HG03045 (cell line): Measurements from ENCODE around the gene TEKTIP1.

Source experiments
- ATAC-seq: cut with Tn5 transposase; IDR thresholded peaks from one replicate; pipeline ENCODE4 v1.9.1; 2021; ENCODE audit warnings: mild to moderate bottlenecking, moderate library complexity; ENCODE audit not compliant: unreplicated experiment

Gene TEKTIP1

DNA sequence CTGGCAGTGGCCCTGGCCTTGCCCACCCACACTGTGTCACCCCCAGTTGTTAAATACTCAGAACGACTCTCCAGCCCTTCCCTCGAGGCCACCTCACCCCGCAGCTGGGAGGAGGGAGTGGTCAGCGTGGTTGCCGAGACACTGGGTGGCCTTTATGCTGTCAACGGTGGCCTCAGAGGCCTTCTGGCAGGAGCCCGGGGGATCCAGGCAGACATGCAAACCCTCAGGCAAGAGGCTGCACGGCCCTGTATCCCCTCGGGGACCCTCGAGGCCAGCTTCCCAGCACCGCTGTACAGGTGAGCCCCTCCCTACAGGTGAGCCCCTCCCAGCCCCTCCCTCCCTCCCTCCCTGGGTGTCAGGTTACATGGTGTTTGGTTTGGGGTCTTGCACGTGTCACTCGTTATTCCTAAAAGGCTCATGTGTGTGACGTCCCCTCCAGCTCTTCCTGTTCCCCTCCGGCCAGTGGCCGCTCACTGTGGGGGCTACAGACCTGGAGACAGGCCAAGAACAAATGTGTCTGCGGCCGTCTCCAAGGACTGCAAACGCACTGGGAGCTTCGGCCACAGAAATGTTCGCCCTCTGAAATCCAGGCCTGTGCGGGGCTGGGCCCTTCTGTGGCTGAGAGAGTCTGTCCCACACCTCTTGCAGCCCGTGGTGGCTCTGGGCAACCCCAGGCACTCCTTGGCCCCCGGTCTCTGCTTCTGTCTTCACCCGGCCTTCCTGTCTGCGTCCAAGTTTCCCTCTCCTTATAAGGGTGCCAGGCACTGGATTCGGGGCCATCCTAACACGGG, at the start of gene TEKTIP1:
TEKTIP1 (plus strand) TSS at position 210 of the 791 bp plus-strand sequence; CDS start at position 214, 4 bp downstream.
- no peak for ATAC-seq

DNA sequence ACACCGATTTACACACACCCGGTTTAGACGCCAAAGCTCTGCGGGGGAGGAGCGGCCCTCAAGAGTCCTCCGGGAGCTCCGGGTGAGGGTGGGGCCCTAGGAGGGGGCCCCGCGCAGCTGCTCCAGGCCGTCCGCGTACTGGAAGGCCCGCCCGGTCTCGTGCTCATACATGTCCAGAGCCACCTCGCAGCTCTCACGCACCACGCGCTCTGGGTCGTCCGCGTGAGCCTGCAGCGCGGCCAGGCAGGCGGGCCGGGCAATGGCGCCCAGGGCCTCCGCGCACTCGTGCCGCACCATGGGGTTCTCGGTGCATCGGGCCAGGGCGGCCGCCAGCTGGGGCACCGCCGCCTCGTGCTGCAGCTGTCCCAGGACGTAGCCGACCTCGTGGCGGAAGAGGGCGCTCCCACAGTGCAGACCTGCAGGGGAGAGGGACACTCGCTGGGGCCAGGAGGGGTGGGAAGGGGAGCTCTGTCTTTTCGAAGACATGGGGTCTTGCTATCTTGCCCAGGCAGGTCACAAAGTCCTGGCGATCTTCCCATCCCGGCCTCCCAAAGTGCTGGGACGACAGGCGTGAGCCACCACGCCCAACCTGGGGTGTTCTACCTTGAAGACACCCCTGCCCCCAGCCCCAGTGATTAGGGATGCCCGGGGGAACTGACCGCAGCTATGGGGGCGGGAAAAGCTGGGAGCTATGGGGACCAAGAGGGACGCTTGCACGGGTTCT, 47.4 kb upstream of the TEKTIP1 start:
- ATAC-seq: no peak

DNA sequence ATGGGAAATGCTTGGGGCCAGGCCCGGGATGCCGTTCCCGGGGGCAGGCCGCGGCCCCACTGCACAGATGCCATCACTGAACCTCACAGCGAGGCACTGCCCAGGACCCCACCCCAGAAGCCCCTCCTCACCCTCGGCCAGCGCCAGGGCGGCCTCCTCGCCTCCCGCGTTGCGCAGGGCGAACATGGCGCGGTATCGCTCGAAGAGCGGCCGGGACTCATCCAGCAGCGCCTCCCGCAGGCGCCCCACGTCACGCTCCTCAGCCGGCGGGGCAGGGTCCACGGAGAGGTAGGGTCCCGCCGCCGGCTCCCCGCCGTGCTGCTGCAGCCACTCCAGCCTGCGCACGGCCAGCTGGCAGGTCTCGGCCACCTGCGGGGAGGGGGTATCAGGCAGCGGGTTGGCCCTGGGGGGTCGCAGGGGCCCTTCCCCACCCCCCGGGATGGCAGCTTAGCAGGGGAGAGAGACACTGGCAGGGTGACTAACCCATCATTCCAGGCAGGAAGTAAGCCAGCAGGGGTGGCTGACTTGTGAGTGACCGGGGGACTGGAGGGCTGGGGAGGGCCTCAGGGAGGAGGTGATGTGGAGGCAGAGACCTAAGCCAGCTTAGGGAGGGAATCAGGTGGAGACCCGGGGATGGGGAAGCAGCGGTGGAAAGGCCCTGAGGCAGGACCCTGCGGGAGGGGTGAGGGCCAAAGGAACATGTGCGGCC, 46.7 kb upstream of the TEKTIP1 start:
- ATAC-seq: no peak

DNA sequence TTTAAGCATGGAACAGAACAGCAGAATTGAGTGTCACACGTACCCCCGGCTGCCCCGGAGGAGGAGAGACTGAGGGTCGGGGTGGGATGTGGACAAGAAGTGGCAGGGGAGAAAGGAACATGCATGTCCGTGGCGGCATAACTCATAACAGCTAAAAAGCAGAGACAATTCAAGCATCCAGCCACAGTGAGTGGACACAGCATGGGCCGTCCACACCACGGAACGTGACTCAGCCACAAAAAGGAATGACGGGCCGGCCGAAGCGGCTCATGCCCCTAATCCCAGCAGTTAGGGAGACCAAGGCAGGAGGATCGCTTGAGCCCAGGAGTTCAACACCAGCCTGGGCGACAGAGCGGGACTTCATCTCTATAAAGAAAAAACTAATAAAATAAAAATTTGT, 46.1 kb upstream of the TEKTIP1 start:
- no peak for ATAC-seq

DNA sequence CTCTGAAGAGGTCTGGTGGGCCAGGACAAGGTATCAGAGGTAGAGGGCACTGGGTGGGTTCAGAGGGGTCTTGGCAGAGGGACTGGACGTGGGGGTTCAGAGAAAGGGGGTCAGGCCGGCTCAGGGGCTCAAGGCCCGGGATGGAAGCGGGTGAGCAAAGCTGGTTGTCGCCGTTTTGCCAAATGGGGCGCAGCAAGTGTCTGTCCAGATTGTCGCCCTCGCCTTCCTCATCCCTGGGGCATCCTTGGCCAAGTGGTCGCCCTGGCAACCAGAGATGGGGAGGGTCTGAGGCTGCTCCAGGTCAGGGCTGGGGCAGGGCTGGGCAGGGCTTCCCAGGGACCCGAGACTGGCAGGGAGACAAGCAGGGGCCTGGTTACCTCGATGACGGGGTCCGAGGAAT, 45.3 kb upstream of the TEKTIP1 start:
- ATAC-seq: no peak

DNA sequence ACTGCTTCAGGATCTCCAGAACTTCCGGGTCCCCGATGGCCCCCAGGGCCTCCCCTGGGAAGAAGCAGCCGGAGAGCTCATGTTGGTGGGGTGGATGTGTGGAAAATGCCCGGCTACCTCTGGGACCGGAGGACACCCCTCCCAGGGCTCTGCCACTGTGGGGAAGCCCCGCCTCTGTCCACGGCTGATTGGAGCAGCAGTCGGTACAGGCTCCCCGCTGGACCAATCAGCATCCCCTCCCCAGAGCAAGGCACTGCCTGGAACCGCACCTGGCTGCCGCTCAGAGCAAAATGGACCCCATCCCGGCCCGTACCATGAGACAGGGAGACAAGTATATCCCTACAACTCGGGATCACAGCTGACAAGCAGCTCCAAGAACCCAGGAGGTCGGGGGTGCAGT, 44.9 kb upstream of the TEKTIP1 start:
- no peak for ATAC-seq

DNA sequence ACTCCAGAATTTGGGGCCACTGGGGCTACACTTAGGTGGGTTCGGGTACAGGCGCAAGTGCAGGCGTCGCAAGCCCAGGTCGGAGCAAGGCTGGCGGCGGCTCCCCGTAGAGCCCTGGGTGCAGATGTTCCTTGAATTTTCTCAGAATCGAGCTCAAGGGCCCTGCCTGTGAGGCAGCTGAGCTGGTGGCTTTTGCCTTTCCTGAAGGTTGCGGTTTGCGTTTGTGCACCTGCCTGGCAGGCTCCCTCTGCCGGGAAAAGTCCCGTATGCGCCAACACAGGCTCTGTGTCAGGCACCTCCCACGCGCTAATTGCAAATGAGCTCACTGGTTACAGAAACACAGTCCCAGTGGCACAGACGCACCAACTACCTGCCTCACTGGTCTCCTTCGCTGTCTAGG, 44.4 kb upstream of the TEKTIP1 start:
- no peak for ATAC-seq

DNA sequence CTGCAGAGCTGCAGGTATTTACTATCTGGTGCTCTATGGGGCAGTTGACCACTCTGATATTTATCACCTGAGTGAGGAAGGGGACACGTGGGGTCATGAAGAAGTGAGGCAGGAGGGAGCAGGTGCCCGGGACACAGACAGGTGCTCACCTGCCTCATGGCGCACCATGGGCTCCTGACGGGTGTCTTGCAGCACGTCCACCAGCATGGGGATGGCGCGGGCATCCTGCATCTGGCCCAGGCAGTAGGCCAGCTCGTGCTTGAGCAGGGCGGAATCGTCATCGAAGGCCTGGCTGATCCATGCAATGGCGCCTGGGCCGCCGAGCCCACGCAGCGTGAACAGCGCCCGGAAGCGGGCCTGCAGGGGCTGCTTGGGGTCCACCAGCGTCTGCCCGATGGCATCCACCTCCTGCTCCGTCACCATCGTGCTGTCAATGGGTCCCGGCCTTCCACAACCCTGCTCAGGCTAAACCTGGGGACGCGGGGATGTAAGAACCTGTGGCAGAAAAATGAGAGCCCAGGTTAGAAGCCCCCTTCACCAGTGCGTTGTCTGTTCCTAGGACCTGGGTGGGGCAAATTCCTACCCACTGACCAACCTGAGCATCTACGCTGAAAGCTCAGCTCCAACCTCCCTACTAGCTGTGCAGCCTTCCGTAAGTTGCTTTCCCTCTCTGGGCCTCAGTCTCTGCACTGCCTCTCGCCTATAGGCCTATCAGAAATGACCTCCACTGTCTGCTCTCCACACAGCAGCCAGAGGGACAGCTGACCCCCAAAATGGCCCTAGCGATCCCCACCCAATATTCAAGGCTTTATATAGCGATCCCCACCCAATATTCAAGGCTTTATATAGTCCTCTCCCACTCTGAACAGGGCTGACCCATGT, 42.3 kb upstream of the TEKTIP1 start:
- ATAC-seq: no peak

DNA sequence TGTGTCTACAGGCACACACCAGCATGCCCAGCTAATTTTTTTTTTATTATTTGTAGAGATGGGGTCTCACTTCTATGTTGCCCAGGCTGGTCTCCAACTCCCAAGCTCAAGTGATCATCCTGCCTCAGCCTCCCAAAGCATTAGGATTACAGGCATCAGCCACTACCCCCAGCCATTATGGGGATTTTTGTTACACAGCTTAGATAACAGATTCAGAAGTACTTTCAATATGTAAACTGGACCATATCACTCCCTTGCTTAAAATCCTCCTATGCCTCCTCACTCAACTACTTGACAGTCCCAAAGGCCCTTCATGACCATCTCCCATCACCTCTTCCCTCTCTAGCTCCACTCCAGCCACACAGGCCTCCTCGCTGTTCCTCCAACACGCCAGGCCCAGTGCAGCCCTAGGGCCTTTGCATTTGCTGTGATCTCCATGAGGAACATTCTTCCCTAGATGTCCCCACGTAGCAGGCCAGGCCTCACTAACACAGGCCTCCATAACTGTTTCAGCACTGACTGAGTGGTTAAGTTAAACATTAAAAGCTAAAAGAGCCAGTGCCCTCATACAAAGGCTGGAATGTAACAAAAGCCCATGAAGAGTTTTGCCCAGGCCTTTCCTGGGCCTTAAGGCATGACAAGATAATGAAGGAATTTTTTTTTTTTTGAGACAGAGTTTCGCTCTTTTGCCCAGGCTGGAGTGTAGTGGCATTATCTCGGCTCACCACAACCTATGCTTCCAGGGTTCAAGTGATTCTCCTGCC, 41.0 kb upstream of the TEKTIP1 start:
- no peak for ATAC-seq

DNA sequence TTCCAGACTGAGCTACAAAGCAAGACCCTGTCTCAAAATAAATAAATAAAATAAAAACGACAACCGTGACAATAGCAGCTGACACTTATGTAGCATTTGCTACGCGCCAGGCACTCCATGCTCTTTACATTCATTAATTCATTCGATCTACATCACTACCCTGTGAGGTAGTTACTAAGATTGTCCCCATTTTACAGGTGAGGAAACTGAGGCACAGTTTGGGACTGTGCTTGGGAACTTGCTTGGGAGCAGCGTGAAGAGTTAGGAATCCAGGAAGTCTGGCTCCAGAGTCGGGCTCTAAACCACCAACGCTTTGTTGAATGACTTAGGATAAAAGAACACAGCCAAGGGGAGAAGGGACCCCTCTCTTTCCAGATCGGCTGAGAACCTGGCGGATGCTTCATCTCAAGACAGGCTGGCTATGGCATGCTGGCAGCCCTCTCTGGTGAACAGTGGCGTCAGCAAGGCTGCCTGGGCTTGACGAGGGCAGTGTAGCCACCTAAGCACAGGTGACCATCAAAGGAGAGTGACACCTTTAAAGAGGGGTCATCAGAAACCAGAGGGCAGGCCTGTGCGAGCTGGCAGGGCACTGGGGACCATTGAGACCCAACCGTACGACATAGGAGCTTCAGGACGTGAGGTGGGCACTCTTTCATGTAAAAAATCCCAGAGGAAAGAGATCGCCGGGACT, 39.1 kb upstream of the TEKTIP1 start:
- no peak for ATAC-seq

DNA sequence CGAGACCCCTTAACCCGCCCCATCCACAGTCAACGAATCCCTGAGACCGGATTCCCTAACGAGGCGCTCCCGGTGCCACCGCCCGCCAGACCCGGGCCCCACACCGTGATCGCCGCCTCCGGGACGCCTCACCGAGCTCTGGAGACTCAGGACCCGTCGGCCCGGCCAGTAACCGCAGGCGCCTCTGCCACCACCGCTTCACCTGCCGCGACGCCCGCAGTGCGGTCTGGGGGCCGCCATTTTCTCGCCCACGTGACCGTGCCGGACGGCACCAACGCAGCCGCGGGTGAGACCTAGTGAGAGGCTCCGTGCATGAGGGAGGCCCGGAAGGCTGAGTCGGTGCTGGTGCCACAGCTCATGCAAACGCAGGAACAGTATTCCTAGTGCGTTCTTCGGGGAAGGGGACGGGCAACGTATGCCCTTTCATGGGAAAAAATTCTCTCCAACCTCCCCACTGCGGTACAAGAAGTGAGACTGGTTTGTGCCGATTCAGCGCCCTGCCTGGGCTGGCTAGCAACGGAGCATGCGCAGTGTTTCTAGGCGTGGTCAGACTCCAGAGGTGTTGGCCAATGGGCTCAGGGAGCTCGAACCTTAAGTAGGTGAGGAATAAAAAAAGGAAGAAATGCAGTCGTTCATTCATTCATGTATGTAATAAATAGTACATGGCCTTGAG, 38.4 kb upstream of the TEKTIP1 start, which contains the start of gene DOHH:
DOHH (minus strand) TSS at position 246 of the 673 bp plus-strand sequence. CDS start 3,860 bp downstream, outside the sequence.
- peak; percentile 75 for ATAC-seq

DNA sequence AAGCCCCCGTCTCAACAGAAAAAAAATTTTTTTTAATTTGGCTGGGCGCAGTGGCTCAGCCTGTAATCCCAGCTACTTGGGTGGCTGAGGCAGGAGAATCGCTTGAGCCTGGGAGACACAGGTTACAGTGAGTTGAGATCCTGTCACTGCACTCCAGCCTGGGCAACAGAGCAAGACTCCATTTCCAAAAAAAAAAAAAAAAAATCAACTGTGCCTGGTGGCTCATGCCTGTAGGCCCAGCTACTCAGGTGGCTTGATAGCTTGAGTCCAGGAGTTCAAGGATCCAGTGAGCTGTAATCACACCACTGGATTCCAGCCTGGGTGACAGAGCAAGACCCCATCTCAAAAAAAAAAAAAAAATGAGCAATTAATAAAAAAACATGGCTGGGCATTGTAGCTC, 37.2 kb upstream of the TEKTIP1 start:
- ATAC-seq: no peak

DNA sequence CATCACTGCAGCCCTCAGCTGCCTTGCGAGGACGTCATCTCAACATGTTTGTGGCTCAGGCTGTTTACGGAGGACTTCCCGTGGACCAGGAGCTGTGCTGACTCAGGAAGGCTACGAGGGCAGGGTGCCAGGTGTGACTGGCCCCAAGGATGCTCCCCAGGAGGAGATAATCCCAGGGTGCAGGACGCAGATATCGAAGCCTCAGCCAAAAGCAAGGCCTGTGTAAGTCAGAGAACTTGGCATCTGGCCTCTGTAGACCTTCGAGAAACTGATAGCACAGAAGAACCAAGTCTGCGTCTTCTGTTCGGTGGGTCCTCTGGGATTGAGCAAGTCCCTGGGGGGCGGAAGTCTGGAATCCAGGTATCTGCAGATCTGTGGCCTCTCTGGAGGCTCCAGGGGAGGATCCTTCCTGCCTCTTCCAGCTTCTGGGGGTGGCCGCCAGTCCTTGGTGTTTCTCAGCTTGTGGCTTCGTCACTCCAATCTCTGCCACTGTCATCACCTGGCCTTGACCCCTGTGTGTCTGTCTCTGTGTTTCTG, 35.9 kb upstream of the TEKTIP1 start:
- ATAC-seq: no peak

DNA sequence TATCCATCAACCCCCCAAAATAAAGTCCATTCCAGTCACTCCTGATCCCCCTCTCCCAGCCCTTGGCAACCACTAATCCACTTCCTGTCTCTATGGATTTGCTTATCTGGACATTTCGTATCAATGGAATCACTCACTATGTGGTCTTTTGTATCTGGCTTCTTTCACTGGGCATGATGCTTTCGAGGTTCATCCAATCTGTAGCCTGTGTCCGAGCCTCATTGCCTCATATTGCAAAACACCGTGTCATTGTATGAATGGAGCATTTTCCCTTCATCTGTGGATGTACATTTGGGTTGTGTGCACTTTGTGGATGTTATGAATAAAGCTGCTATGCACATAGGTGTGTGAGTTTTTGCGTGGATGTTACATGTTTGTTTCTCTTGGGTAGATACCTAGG, 34.2 kb upstream of the TEKTIP1 start:
- ATAC-seq: no peak

DNA sequence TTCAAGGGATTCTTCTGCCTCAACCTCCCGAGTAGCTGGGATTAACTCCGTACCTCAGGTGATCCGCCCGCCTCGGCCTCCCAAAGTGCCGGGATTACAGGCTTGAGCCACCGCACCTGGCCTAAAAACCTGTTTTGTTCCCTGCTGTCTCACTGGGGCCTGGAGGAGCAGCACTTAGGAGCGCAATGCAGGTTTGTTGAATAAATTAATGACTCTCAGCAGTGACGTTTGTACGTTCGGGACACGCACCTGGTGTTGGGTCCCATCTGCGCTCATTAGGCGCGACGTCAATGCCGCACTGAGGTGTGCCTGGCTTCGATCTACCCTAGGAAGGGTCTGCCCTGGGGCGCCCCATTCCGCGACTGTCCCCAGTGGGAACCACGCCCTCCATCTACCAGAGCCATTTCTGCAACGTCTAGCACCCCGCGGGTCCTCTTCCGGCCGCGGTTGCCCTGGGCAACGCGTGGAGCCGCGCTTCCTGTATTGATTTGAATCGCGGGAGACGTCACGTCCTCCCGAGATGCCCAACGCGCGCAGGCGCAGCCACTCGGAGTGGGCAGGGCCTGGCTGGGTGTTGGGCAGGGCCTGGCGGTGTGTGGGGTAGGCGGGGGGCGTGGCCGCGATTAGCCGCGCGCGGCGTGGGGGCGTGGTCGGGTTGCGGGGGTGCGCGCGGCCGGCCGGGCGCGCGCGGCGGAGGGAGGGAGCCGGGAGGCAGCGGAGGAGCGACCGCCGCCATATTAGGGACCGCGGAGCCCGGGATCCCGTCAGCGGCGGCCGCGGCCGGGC, 33.2 kb upstream of the TEKTIP1 start, which contains the start of gene FZR1:
FZR1 (plus strand) TSS at position 714 of the 786 bp plus-strand sequence. CDS start 16,679 bp downstream, outside the sequence.
- peak; percentile 85 for ATAC-seq

DNA sequence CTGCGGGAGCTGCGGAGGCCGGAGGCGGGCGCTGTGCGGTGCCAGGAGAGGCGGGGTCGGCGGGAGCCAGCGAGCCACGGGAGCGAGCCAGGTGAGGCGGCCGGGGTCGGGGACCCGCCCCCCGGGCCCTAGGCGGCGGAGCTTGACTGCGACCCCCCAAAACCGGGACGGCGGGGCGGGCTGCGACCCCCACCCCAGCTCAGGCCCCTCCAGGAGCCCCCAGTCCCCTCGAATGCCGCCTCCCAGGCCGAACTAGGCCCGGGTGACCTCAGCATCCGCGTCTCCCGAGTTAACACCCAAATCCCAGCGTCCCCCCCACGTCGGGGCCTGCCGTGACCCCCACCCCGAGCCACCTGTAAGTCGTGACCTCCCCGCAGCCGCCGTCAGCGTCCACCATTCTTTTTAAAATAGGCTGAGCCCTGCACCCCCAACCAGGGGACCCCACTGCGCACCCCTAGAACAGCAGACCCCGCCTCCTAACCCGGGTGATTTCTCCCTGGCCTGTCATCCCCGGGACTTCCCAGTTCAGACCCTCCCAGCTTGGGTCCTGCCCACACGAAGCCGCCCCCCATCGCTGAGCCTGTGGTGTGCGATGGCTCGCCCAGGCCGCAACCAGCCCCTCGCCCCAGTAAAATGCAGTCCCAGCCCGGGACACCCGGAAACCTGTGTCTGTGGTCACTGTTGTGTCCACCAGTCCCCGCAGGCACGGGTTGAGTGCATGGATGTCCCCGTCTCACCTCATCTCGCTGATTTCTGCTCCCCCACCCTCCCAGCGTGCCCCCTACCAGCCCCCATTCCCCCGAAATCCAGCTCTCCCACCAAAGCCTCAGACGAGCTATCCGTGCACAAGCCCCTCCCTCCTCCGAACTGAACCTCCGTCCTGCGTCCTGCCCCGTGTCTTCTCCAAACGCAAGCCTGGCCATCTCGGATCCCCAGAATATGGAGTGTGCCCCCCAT, 32.3 kb upstream of the TEKTIP1 start:
- ATAC-seq: peak; percentile 31
